Endothelial cell of umbilical vein (primary cell): Measurements from ENCODE around the gene UTS2.

ENCODE experiments used
- EZH2 ChIP-seq: IDR thresholded peaks from 2 replicates; pipeline ENCODE4 v1.6.1; 2012; ENCODE audit warnings: borderline replicate concordance, low read depth, mild to moderate bottlenecking, moderate library complexity, low read length, inconsistent platforms; ENCODE audit not compliant: severe bottlenecking
- GATA2 ChIP-seq: IDR thresholded peaks from 2 replicates; pipeline ENCODE4 v1.7.0; 2011; ENCODE audit warnings: low read depth, mild to moderate bottlenecking, moderate library complexity, mixed read lengths, low read length; ENCODE audit not compliant: insufficient read length, insufficient read depth
- MYC ChIP-seq: IDR thresholded peaks from one replicate; pipeline ENCODE4 v1.6.1; 2011; ENCODE audit warnings: mild to moderate bottlenecking, low read depth, low read length
- POLR2A ChIP-seq: IDR thresholded peaks from 2 replicates; pipeline ENCODE4 v1.6.1; 2012; ENCODE audit warnings: low read depth, mild to moderate bottlenecking, control low read depth, low read length
- POLR2AphosphoS5 ChIP-seq: IDR thresholded peaks from 2 replicates; pipeline ENCODE4 v1.6.1; 2012; ENCODE audit warnings: low read depth, mild to moderate bottlenecking, control low read depth, low read length, moderate library complexity; ENCODE audit not compliant: insufficient read depth
- TF ChIP-seq, protein P1 (sequence below), 2 donors: IDR thresholded peaks; 1 replicate in 1 of 2; 2 replicates in 1 of 2; pipeline ENCODE4 v1.5.1; 2011; ENCODE audit warnings: low read length in 2 of 2, mild to moderate bottlenecking in 2 of 2, moderate library complexity in 2 of 2, control low read depth in 1 of 2, inconsistent platforms in 1 of 2, low read depth in 1 of 2; ENCODE audit not compliant: insufficient read depth in 1 of 2; ENCODE audit errors: extremely low read depth in 1 of 2
- TF ChIP-seq, protein P2 (sequence below): IDR thresholded peaks from 2 replicates; pipeline ENCODE4 v1.6.1; 2011; ENCODE audit not compliant: insufficient read depth, insufficient read length

DNA sequence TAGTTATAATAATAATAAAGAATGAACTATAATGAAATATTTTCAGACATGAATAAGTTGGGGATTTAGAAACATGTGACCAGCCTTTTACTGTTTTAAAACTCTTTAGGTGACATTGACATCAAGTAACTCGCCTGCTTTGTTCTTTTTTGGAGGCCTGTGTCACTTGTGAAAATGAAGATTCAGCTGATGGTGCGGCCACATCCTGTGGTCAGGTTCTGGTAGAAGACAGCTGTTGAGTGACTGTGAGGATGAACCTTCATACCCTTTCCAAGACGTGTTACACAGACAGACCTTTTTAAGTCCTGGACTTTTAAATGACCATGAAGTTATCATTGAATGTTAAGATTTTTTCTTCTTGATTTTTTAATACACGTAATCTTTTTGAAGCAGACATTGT lies 10.3 kb downstream of the UTS2 start:
- TF ChIP-seq EZH2 (no peak), POLR2A (no peak), MYC (no peak), GATA2 (no peak), POLR2AphosphoS5 (no peak)
- TF ChIP-seq, protein P1, sequence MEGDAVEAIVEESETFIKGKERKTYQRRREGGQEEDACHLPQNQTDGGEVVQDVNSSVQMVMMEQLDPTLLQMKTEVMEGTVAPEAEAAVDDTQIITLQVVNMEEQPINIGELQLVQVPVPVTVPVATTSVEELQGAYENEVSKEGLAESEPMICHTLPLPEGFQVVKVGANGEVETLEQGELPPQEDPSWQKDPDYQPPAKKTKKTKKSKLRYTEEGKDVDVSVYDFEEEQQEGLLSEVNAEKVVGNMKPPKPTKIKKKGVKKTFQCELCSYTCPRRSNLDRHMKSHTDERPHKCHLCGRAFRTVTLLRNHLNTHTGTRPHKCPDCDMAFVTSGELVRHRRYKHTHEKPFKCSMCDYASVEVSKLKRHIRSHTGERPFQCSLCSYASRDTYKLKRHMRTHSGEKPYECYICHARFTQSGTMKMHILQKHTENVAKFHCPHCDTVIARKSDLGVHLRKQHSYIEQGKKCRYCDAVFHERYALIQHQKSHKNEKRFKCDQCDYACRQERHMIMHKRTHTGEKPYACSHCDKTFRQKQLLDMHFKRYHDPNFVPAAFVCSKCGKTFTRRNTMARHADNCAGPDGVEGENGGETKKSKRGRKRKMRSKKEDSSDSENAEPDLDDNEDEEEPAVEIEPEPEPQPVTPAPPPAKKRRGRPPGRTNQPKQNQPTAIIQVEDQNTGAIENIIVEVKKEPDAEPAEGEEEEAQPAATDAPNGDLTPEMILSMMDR (IDR thresholded peaks at IDR 0.05; ENCODE audit: extremely low read depth in 1 of 2, insufficient read depth in 1 of 2, low read depth in 1 of 2, low read length in 2 of 2) = no peak
- TF ChIP-seq, protein P2, sequence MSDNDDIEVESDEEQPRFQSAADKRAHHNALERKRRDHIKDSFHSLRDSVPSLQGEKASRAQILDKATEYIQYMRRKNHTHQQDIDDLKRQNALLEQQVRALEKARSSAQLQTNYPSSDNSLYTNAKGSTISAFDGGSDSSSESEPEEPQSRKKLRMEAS = no peak
